Measurements from ENCODE around the gene BRD4.

Gene BRD4

DNA sequence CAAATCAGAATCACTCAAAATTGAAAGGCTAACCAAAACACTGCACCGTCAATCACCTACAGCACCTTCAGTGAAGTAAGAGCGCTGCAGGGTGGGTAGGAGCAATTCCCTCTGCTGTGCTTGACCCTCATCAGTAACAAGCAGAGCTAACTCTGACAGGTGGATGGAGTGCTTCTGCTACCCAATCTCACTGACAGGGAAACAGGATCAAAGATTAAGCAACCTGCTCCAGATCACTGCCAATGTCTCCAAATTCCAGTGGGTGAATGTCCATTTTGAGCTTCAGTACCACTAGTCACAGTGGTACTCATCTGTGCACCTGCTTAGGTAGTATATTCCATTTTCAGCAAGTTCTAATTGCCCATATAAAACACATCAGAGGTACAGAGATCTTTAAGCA, 25.2 kb downstream of the BRD4 start:
- DNase-seq, result no peak

DNA sequence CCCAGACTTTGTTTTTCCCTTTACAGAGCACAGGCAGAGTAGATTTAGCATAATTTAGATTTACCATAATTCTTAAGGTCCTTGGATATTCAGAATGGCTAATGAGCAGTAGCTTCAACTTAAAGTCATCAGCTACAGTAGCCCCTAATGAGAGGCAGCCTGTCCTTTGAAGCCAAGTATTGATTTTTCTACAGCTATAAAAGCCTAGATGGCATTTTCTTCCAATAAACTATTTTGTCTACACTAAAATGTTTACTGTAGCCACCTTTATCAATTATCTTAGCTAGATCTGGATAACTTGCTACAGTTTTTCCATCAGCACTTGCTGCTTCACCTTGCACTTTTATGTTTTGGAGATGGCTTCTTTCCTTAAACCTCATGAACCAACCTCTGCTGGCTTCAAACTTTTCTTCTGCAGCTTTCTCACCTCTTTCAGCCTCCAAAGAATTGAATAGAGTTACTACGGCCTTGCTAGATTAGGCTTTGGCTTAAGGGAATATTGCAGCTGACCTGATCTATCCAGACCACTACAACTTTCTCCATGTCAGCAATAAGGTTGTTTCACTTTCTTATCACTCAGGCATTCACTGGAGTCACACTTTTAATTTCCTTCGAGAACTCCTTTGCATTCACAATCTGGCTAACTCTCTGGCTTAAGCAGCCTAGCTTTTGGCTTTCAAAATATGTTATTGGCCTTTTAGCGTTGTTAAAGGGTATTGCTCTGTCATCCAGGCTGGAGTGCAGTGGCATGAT, 26.6 kb downstream of the BRD4 start:
- DNase-seq, result no peak

DNA sequence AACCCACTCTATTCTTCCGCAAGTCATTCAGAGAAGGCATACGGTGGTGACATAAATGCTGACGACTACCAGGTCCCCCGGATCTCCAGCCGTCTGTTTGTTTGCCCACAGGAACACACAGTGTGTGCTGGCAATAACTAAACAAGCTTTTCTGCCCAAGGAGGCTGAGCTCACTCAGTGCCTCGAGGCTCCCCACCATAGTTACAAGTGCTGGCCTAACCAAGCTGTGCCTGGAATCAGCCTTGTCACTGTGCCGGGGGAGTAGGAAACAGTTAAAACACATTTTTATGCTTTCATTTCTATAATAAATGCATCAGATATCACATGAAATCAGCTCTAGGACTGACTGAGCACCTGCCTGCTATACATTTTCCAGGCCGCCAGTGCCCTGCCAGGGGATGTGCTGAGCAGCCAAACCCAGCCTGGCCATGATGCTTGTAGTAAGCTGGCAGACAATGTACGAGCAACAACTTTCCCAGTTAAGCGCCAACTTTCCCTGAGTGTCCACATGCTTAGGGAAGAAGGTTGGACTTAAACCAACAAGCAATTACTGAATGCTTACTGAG, 28.1 kb downstream of the BRD4 start:
- no peak for DNase-seq

DNA sequence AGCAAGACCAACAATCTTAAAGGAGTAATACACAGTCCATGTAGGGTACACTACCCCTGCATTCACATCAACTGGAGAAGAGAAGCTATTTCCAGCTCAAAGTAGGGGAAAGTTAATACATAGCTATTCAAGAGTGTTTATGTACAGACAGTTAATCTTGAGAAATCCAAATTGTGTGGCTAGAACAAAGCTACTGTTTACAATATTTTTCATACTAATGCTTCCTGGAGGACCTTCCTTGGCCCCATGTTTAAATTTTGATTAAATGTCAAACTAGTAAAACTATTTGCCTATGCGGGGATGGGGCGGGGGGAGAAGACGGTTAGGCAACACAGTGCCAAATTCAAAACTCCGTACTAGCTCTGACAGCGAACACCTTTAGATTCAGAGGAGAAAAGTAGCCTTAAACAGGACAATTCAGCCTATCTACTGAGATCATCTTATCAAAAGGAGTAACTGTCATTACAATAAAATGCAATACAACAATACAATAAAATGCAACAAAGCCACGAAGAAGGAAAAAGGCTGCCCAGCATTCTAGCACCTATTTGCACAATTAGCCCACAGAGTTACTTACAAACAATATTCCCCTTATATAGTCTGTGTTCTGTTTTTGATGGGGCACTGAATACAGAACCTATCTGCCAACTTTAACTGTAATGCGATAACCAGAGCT, 29.1 kb downstream of the BRD4 start:
- no peak for DNase-seq

DNA sequence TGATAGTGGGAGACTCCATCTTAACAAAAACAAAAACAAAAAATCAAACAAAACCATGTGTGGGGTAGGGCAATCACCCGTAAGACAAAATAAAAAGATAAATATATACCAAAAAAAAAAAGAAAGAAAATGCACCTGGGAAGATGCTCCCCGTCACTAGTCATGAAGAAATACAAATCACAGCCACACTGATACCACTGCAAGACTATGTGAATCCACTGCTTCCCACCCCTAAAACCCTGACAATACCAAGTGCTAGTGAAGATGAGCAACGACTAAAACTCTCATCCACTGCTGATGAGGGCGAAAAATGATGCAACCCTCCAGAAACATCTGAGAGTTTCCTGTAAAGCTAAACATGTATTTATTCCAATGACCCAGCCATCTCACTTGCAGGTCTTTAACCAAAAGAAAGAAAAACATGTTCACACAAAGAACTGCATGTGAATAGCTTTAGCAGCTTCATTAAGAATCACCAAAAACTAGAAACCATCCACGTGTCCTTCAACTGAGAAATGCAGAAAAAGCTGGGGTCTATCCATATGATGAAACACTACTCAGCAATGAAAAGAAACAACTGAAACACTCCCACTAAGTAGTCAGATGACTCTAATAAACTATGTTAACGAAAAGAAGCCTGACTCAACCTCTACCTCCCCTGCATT, 31.7 kb downstream of the BRD4 start:
- DNase-seq, result no peak

DNA sequence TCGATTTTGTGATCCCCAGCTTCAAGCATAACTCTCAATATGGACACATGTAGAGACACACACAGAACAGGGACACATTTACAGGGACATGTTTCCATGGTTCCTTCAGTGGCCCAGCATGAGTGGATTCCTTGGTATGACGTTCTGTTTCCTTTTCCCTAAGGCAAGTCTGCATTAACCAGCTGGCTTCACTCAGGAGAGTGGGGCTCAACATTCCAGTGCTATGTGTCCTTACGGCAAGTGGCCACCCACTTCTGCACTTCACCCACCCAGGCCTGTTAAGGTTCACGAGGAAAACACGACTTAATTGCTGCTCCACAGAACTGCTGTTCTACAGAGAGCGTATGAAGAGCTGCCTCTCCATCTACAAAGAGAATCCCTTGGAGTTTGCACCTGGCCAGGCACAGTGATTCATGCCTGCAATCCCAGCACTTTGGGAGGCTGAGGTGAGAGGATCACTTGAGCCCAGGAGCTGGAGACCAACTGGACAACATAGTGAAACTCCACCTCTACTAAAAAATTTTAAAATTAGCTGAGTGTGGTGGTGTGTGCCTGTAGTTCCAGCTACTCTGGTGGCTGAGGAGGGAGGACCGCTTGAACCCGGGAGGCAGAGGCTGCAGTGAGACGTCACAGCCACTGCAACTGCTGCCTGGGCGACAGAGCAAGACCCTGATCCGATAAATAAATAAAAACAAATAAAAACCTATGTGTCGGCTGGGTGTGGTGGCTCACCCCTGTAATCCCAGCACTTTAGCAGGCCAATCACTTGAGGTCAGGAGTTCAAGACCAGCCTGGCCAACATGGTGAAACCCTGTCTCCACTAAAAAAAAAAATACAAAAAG, 32.5 kb downstream of the BRD4 start:
- DNase-seq, result no peak

DNA sequence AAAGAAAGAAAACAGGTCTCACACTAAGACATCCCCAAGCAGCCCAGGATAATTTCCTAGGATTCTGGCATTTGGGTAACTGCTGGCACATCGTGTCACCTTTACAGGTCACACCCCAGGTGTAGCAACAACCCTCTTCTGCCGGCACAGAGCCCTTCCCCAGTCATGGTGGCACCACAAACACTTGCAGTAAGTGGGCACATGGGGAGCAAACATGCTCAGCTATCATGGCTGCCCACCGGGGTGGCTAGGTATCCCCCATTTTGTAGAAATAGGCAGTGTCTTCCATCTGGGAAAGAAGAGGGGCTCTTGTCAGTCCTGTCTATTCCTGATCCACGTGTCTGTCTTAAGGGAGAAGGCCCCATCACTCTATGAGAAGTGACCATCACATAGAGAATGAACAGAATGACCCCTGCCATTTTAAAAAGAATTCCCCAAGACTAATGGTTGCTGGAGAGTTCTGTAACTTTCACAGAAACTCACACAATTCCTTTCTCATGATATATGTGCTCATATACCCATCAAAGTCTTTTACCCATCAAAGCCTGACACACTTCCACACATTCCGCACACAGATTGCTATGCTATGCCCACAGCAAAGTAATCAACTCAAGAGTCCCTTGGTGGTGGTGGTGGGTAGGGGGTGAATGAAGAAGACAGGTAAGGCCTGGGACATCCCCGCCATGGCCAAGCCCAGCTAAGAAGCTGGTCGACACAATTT, 33.3 kb downstream of the BRD4 start:
- no peak for DNase-seq

DNA sequence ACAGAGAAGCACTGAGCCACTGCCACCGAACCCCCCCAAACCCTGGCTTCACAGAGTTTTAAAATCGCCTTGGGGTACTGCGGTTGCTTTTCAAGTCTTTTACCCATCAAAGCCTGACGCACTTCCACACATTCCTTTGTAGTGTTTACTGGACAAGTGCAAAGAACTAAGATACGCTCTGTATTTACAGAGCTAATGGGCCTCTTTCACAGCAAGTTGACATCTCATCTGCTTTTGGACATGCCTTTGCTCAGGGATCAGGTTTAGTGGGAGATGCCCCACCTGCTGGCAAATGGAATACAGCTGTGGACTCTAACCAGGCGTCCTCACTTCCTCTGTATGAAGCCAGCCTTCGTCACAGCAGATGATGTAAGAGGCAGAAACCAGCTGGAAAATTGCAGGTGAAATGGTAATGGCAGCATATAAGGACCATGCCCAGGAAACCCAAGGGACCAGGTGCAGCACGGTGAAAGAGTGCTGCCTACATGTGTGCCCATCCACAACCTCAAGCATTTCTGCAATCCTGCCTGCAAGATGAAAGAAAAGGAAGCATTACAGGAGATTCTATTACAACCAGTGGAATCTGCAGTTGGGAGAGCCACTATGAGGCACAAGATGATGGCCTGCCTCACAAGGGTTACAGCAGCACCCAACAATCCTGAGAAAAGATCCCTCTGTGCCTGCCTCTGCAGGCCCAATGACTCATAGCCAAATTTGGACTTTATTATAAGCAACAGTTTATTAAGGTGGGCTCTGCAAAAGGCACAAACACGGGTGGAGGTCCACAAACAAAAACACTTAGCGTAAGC, 34.7 kb downstream of the BRD4 start:
- DNase-seq, result no peak

DNA sequence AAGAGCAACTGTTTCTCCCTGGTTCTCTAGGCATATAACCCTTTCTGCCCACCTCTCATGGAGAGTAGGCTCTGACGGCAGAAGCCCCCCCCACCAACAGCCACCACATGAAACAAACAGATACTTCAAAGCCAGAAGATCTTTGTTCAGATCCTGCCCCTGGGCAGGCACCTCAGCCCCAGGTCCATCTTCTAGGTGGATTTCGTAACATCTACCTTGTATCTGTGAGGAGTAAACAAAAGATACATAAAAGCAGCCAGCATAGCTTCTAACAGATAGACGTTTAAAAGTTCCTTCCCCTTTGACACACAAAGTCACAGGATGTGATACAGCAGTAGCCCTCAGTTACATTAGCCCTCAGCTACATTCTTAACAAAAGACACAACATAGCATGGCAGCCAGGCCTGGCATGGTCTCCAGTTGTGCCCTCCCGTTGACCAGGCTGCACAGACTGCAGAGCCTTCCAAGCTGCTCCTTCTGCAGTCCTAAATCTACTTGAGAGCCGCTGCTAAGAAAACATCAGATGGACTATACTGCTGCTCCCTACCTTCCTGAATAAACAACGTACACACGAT, 35.4 kb downstream of the BRD4 start:
- no peak for DNase-seq

DNA sequence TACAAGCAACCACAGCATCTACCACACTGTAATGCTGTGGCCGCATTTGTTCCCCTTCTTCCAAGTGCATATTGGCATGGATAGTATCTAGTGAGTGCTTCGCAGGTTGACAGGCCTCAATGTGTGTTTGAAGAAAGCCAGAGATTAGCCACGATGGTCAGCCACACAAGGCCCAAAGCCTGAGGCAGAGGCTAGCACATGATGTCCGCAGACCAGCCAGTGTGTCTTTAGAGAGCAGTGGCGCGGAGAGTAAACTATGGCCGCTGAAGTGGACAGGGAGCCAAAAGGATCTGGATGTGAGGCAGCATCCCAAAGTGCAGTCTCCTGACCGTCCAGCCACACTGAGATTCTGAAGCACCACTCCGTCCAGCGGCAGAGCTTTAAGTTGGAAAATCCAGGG, 36.0 kb downstream of the BRD4 start:
- no peak for DNase-seq

DNA sequence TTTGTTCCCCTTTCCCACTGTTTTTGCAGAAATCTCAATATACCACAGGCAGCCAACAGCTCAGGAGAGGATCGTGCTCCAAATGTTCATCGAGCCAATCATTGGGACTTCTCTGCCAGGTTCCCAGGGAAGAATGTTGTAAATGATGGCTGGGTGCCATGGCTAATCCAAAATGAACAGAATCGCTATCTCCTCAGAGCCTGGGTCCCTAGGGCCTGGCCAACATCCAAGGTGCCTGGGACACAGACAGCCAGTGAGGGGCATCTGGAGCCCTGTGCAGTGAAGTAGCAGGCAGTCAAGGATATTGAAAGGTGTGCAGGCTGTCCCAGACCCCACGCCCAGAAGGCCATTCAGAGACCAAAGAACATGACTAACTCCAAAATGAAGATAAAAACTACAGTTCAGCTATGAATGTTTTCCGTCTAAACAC, 37.8 kb downstream of the BRD4 start:
- no peak for DNase-seq

DNA sequence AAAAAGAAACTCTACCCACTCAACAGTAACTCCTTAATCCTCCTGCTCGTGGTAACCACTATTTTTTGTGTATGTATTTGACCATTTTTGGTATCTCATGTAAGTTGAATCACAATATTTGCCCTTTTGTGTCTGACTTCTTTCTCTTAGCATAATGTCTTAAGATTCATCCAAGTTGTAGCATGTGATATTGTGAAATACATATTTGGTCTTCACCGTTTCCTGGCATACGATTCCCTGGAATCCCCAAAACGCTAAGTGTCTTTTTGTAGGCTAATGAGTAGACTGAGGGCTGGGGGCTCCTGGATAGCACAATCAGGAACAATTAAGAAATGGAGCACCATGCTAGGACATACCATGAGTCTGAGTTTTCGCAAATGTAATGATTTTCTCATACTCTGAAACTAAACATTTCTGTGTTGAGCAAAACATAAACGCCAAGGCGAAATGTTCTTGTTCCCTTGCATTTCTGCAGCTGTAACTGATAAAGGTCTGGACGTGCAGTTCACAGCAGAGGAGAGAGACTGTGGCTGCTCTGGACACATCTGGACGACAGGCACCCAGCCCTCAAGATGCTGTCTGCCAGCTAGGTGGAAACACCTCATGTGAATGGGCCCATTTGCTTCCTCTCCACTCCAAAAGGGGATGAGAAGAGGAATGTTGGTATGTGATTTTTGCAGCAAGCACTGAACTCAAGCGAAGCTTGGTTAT, 38.4 kb downstream of the BRD4 start:
- no peak for DNase-seq

DNA sequence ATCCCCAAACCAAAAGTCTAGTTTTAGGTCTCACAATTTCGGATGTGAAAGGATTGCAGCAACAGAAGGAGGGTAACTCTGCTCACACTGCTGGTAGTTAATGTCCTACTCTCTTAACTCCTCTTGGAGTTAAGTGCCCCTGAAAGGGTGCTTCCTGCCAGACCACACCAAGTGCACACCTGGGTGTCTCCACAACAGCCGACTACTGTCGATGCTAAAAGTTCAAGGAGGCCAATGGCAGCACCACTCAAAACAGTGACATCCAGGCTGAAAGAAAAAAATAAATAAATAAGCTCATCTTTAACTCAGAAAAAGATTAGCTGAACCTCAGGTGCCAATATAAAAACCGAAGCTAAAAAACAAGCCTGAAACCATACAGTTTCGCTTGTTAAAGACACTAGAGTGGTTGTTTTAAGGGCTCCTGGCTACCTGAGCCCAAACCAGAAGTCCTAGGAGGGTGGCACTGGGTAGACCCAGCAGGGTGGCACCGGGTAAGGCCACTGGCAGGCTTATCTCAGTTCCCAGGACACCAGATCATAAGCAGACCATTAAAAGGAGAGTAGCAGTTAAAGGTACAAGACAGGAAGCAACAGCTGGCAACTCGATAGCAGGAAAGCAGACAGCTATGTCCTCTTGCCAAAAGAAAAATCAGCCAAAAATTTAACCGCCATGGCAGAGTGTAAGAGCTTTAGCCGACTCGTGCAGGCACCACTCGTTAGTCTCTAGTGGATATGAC, 39.3 kb downstream of the BRD4 start:
- DNase-seq, result no peak

DNA sequence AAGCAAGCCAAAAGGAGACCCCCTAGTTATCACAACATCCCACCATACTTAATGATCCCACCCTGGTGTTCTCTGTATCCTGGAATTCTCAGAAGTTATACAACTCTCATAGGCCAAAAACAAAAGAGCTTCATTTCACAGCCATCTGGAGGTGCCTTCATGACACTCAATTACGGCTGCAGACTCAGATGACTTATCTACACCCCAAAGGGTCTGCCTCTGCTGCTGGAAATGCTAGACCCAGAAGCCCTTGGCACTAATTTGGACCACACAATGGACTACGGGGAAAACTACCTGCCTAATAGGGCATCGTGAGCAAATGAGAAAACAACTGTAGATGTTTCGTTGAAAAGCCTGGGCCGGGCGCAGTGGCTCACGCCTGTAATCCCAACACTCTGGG, 40.2 kb downstream of the BRD4 start:
- no peak for DNase-seq

DNA sequence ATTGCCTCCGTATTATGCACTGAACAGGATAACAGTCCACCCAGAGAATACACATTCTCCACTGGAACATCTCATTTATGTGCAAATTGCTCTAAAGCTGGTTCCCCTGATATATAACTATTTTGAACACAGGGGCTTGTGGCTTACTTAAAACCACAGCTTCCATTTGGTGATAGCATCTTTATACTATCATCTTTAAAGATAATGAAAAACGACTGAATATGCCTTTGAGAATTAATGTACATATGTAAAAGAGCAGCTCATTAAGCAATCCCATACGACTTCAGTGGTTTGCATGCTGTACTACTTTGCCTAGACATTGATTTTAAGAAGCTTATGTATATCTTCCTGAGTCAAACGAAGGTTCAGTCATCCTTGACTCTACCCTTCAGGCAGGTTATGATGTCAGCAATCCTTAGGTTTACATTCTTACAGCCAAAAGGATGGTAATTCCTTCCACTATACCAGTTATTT, 40.8 kb downstream of the BRD4 start:
- no peak for DNase-seq

DNA sequence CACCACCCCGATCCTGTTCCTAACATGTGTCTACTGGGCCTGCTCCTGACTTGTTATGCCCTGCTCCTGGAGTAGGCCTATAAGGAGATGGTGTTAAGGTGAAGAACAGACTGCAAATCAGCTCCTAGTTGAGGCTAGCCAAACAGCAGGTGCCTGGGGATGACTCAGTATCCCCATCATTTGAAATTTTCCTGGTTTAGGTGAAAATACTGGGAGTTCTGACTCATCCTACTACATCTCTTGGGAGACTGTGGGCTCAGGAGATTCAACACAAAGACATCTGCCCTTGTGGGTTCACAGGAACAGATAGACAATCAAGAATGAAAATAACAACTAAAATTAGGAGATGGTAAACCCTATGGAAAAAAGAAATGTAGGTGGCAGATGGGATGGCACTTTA, 41.2 kb downstream of the BRD4 start:
- DNase-seq, result no peak

DNA sequence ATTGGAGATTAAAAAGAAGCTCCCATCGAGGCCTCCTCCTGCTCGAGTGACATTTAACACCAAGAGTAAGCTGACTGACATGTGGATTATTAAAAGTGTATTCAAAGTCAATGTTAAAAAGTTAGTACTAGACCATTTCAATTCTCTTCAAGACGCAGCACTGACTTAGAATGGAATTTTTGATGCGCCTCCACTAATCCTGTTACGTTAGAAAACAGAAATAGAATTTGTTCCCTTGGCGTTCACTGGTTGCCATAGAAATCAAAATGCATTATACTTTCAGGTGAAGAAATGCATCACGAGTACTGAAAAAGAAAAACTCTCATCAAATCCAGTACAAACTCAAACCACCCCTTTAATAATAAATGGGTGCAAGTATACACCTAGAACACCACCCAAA, 42.2 kb downstream of the BRD4 start:
- DNase-seq, result no peak

DNA sequence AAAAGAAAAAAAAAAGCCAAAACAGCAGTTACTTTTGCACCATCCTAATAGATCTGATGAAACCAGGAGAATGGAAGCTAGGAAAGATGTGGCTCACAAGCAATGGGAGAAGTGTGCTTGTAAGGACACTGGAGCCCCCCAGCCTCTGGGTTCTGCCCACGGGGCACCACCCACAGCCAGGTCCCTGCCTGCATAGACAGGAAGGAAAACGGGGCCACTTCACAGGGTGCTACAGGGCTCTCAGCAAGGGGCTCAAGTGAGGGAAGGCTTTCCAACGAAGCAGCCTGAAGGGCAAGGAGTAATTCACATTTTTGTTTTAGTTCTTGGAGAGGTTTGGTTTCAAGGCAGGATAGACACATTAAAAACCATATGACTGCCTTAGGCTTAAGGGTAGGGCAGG, 42.7 kb downstream of the BRD4 start:
- DNase-seq, result no peak

All from NCI-H2171 (cell line).